ENCODE data around the gene COG5. TPM values are rescaled to one million over a fixed set of nuclear protein-coding genes. Genes with fewer than 3 reads are reported as not detected.

COG5 gene
- total and polyA plus RNA-seq, 2 of the 8 experiments (the other 6 are each of a cell fraction or from before 2014, with no cell fraction given) = 10.5 to 28.1 TPM

DNA sequence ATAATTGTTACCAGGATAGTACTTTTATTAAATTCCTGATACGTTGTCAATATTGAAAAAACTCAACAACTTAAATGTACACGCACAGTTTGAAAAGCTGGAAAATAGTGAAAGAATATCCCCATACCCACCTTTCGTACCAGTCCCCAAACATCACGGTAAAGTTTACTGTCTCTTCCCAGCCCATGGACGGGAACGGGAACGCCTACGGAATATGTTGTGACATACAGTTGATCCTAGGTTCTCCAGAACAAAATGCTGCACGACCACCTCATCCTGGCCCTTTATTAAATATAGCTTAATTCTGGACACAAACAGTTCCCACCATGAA, 15.8 kb upstream of the COG5 start (continued):
- TF ChIP-seq, protein P1, sequence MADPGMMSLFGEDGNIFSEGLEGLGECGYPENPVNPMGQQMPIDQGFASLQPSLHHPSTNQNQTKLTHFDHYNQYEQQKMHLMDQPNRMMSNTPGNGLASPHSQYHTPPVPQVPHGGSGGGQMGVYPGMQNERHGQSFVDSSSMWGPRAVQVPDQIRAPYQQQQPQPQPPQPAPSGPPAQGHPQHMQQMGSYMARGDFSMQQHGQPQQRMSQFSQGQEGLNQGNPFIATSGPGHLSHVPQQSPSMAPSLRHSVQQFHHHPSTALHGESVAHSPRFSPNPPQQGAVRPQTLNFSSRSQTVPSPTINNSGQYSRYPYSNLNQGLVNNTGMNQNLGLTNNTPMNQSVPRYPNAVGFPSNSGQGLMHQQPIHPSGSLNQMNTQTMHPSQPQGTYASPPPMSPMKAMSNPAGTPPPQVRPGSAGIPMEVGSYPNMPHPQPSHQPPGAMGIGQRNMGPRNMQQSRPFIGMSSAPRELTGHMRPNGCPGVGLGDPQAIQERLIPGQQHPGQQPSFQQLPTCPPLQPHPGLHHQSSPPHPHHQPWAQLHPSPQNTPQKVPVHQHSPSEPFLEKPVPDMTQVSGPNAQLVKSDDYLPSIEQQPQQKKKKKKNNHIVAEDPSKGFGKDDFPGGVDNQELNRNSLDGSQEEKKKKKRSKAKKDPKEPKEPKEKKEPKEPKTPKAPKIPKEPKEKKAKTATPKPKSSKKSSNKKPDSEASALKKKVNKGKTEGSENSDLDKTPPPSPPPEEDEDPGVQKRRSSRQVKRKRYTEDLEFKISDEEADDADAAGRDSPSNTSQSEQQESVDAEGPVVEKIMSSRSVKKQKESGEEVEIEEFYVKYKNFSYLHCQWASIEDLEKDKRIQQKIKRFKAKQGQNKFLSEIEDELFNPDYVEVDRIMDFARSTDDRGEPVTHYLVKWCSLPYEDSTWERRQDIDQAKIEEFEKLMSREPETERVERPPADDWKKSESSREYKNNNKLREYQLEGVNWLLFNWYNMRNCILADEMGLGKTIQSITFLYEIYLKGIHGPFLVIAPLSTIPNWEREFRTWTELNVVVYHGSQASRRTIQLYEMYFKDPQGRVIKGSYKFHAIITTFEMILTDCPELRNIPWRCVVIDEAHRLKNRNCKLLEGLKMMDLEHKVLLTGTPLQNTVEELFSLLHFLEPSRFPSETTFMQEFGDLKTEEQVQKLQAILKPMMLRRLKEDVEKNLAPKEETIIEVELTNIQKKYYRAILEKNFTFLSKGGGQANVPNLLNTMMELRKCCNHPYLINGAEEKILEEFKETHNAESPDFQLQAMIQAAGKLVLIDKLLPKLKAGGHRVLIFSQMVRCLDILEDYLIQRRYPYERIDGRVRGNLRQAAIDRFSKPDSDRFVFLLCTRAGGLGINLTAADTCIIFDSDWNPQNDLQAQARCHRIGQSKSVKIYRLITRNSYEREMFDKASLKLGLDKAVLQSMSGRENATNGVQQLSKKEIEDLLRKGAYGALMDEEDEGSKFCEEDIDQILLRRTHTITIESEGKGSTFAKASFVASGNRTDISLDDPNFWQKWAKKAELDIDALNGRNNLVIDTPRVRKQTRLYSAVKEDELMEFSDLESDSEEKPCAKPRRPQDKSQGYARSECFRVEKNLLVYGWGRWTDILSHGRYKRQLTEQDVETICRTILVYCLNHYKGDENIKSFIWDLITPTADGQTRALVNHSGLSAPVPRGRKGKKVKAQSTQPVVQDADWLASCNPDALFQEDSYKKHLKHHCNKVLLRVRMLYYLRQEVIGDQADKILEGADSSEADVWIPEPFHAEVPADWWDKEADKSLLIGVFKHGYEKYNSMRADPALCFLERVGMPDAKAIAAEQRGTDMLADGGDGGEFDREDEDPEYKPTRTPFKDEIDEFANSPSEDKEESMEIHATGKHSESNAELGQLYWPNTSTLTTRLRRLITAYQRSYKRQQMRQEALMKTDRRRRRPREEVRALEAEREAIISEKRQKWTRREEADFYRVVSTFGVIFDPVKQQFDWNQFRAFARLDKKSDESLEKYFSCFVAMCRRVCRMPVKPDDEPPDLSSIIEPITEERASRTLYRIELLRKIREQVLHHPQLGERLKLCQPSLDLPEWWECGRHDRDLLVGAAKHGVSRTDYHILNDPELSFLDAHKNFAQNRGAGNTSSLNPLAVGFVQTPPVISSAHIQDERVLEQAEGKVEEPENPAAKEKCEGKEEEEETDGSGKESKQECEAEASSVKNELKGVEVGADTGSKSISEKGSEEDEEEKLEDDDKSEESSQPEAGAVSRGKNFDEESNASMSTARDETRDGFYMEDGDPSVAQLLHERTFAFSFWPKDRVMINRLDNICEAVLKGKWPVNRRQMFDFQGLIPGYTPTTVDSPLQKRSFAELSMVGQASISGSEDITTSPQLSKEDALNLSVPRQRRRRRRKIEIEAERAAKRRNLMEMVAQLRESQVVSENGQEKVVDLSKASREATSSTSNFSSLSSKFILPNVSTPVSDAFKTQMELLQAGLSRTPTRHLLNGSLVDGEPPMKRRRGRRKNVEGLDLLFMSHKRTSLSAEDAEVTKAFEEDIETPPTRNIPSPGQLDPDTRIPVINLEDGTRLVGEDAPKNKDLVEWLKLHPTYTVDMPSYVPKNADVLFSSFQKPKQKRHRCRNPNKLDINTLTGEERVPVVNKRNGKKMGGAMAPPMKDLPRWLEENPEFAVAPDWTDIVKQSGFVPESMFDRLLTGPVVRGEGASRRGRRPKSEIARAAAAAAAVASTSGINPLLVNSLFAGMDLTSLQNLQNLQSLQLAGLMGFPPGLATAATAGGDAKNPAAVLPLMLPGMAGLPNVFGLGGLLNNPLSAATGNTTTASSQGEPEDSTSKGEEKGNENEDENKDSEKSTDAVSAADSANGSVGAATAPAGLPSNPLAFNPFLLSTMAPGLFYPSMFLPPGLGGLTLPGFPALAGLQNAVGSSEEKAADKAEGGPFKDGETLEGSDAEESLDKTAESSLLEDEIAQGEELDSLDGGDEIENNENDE (IDR thresholded peaks at IDR 0.05; ENCODE audit: insufficient replicate concordance, low read length) = no peak
- no peak for TF ChIP-seq SAP30 (IDR thresholded peaks at IDR 0.05; ENCODE audit: insufficient read depth, insufficient replicate concordance, low read length)
- TF ChIP-seq SIN3A (conservative IDR thresholded peaks at IDR 0.05 in 1 of 2, IDR thresholded peaks at IDR 0.05 in 1 of 2; ENCODE audit: low read depth in 1 of 2, low read length in 2 of 2) = no peak
- no peak for TF ChIP-seq EZH2 (IDR thresholded peaks at IDR 0.05; ENCODE audit: low read depth, low read length, severe bottlenecking)
- no peak for TF ChIP-seq BACH1 (IDR thresholded peaks at IDR 0.05; ENCODE audit: low read length)
- TF ChIP-seq RXRA (IDR thresholded peaks at IDR 0.05; ENCODE audit: insufficient read depth, low read depth, low read length) = no peak
- TF ChIP-seq ASH2L (IDR thresholded peaks at IDR 0.05; ENCODE audit: low read length) = no peak
